Measurements from ENCODE around the gene SSBP1. TPM values are rescaled to one million over a fixed set of nuclear protein-coding genes. Genes with fewer than 3 reads are reported as not detected.

The SSBP1 gene
- total and polyA plus RNA-seq, 2 experiments from 2014 or later: 200 to 294 TPM

DNA sequence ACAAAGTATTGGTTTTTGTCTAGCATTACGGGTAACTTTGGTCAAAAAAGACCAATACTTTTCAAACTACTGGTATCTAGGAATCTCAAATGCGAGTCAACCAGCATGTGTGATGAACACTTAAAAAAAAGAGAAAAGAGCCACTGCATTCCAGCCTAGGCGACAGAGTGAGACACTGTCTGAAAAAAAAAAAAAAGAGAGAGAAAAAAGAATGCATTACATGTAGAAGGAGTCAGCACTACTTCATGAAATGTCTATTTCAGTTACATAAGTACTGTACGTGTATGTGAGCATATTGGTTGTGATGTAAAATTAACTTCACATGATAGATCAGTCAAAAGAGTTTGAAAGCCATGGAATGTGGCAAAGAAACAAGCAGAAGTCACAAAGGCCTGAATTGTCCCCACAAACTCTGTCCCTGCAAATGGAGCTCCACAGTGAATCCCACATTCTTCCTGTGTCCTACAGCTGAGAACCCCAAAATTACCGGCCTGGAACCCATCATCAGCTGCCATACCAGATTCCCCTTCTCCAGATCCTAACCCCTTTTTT lies 37.8 kb upstream of the SSBP1 start:
- Histone ChIP-seq H3K9me3 (ENCODE audit: low read depth) (no peaks in the 10 kb centered on the region), H3K36me3 (no peaks in the 10 kb centered on the region), H3K4me3 (peak overlapping the region; percentile 95)

DNA sequence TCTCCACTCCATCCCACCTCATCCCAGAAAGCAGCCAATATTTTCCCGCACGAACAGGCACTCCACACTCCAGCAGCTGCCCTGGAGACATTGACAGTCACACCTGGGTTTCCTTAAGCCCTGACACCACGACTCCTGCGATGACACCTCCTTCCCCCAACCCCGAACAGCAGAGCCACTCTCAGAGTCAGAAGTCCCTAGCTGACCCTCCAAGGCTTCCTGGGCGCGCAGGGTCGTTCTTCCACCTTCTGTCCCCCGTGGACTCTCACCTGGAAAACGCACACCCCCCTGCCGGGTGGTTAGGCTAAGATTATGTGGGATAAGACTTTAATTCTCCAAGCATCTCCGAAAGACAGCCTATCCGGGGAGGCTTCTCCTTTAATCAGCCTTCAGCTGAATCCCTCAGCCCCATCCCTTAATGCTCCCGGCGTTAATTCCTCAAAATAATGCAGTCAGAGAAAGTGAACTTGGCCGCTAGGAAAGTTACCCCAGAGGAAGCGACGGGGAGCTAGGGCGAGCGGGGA lies 37.2 kb upstream of the SSBP1 start:
- DNase-seq (ENCODE audit: low read depth in 1 of 2, low spot score in 1 of 2): peak in 1 of 2 donors; percentile 36
- no peaks in the 10 kb centered on the region for H3K9me3 ChIP-seq (ENCODE audit: low read depth)
- H3K36me3 ChIP-seq: no peaks in the 10 kb centered on the region
- H3K4me1 ChIP-seq (ENCODE audit: low read depth): peaks cover 11% of the 10 kb centered on the region
- no peaks in the 10 kb centered on the region for H3K27me3 ChIP-seq
- peak overlapping the region; percentile 95 for H3K4me3 ChIP-seq
- no peak overlapping the region for H3K27ac ChIP-seq
- TF ChIP-seq, protein P1, sequence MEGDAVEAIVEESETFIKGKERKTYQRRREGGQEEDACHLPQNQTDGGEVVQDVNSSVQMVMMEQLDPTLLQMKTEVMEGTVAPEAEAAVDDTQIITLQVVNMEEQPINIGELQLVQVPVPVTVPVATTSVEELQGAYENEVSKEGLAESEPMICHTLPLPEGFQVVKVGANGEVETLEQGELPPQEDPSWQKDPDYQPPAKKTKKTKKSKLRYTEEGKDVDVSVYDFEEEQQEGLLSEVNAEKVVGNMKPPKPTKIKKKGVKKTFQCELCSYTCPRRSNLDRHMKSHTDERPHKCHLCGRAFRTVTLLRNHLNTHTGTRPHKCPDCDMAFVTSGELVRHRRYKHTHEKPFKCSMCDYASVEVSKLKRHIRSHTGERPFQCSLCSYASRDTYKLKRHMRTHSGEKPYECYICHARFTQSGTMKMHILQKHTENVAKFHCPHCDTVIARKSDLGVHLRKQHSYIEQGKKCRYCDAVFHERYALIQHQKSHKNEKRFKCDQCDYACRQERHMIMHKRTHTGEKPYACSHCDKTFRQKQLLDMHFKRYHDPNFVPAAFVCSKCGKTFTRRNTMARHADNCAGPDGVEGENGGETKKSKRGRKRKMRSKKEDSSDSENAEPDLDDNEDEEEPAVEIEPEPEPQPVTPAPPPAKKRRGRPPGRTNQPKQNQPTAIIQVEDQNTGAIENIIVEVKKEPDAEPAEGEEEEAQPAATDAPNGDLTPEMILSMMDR (IDR thresholded peaks at IDR 0.05; ENCODE audit: low read depth, low read length): no peak

More for the DNA sequence above, 37.8 kb upstream of the SSBP1 start:
- H3K4me1 ChIP-seq (ENCODE audit: low read depth): peaks cover 14% of the 10 kb centered on the region
- no peaks in the 10 kb centered on the region for H3K27me3 ChIP-seq
- TF ChIP-seq, protein P1 (IDR thresholded peaks at IDR 0.05; ENCODE audit: low read depth, low read length): no peak
- DNase-seq (ENCODE audit: low read depth in 1 of 2, low spot score in 1 of 2): no peak
- H3K27ac ChIP-seq: no peak overlapping the region

DNA sequence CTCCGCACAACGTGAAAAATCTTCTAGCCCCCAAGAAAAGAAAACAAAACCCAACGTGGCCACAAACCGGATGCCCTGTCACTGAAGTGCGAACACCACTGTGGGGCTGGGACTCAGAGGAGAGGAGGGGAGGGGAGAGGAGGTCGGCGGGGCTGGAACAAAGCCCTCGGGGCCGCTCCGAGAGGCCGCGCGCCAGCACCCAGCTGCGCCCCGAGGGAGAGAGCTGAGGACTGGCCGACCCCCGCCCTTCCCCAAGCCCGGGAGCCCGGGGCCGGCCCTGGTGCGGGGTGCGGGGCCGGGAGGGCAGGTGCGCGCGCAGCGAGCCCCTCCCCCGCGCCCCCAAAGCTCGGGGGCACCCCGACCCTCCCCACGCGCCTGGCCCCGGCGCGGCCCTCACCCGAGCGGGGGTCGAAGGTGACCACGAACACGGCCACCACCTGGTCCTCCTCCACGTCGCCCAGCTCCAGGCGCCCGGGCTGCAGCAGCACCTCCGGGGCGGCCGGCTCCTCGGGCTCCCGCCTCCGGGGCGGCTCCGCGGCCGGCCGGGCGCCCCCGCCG lies 36.6 kb upstream of the SSBP1 start:
- H3K36me3 ChIP-seq: no peaks in the 10 kb centered on the region
- DNase-seq (ENCODE audit: low read depth in 1 of 2, low spot score in 1 of 2): peak; percentile 29 to 68
- no peaks in the 10 kb centered on the region for H3K9me3 ChIP-seq (ENCODE audit: low read depth)
- peak overlapping the region; percentile 95 for H3K4me3 ChIP-seq
- H3K27me3 ChIP-seq: no peaks in the 10 kb centered on the region
- H3K4me1 ChIP-seq (ENCODE audit: low read depth): peaks cover 8% of the 10 kb centered on the region
- TF ChIP-seq, protein P1 (IDR thresholded peaks at IDR 0.05; ENCODE audit: low read depth, low read length): no peak
- H3K27ac ChIP-seq: peak overlapping the region; percentile 45

DNA sequence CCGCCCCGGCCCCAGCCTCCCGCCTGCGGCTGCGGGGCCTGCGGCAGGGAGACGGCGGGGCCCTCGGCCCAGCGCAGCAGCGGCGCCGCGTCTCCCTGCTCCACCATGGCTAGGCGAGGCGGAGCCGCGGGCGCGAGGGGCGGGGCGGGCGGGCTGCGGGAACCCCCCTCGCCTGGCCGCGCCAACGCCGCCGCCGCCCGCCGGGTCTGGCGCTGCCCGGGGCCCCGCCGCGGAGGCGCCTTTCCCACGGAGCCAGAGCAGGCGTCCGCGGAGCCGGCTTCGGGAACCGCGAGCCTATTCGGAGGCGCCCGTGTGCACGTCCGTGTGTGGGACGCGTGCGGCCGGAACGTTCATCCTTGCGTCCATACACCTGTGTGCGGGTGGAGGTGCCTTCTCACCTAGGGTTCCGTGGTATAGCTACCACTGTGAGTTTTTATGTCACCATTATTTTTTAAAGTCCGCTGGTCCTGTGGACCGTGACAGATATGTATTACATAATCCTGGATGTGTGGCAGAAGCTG lies 36.1 kb upstream of the SSBP1 start, which contains the start of gene DENND11:
Gene DENND11 (minus strand): TSS at position 120 of the 521 bp plus-strand sequence. CDS start 13 bp downstream, at position 107.
- Histone ChIP-seq H3K36me3 (no peaks in the 10 kb centered on the region), H3K4me3 (peak within 1 kb of the TSS; percentile 95), H3K9me3 (ENCODE audit: low read depth) (no peaks in the 10 kb centered on the region), H3K27ac (peak within 1 kb of the TSS; percentile 45), H3K27me3 (no peaks in the 10 kb centered on the region), H3K4me1 (ENCODE audit: low read depth) (peaks cover 8% of the 10 kb centered on the region)
- TF ChIP-seq, protein P1 (IDR thresholded peaks at IDR 0.05; ENCODE audit: low read depth, low read length): no peak
- peak; percentile 44 to 83 for DNase-seq (ENCODE audit: low read depth in 1 of 2, low spot score in 1 of 2)

DNA sequence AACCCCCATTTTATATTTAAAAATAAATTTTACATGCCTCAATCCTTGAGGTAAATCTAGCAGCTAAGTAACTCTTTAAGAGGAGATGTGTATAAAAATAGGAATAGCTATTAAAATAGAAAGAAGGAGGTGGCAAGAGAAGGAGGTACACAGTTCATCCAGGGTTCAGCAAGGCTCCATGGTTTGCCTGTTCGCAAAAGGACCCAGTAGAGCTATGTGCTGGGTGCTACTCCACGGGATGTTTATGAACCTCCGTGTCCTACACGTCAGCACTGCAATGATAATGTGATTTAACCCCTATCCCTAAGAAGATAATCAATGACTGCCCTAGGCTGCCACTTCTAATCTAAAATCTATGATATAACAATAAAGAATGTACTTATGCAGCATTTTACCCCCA lies 35.3 kb upstream of the SSBP1 start:
- peak overlapping the region; percentile 79 for H3K4me3 ChIP-seq
- DNase-seq (ENCODE audit: low read depth in 1 of 2, low spot score in 1 of 2): no peak
- H3K27ac ChIP-seq: no peak overlapping the region
- H3K27me3 ChIP-seq: no peaks in the 10 kb centered on the region
- TF ChIP-seq, protein P1 (IDR thresholded peaks at IDR 0.05; ENCODE audit: low read depth, low read length): no peak
- H3K9me3 ChIP-seq (ENCODE audit: low read depth): no peaks in the 10 kb centered on the region
- no peaks in the 10 kb centered on the region for H3K36me3 ChIP-seq
- peaks cover 8% of the 10 kb centered on the region for H3K4me1 ChIP-seq (ENCODE audit: low read depth)

Measured in cardiac muscle cell (in vitro differentiated cells and primary cell).